K562 (cell line): ENCODE measurements around the gene ZNF384. TPM values are rescaled to one million over a fixed set of nuclear protein-coding genes. Genes with fewer than 3 reads are reported as not detected.

Source experiments
- ATAC-seq: fragments of 200-7000 bp; cut with Tn5 transposase; 3 replicates; pipeline ENCODE4 v1.9.1; 2020; ENCODE audit warnings: moderate library complexity
- BruUV-seq: library from RNA; stranded (reverse); fragments of 400-500 nt; replicated peaks from 2 replicates; lab custom pipeline; 2021; lab: Mats Ljungman, UMichigan
- CTCF ChIA-PET: fragments of 300-600 bp; formaldehyde crosslinking; extraction: SDS; loops from one replicate; lab custom pipeline; 2021; ENCODE audit warnings: low intra/inter-chr PET ratio; lab: Yijun Ruan, JAX
- POLR2A ChIA-PET: fragments of 300-600, 350-650 bp; sonication (Branson Sonifier 250); formaldehyde crosslinking; extraction: SDS; loops from one replicate; lab custom pipeline; 2021; ENCODE audit warnings: antibody characterized with exemption, inconsistent platforms; lab: Yijun Ruan, JAX
- DNase-seq, 4 experiments: peaks; one replicate each; pipeline versions ENCODE4 v3.0.0 to v3.0.0-alpha.2; 2011 to 2018; ENCODE audit warnings: low spot score in 3 of 4, mixed read lengths in 3 of 4; ENCODE audit errors: extremely low read depth in 1 of 4
- FAIRE-seq: peaks from 2 replicates; lab custom pipeline; 2011; peaks lifted over from hg19 to GRCh38; lab: Jason Lieb, UNC
- H2AFZ ChIP-seq: 2 replicates; pipeline ENCODE4 v1.6.0; 2011; ENCODE audit warnings: low read depth, low read length, control low read depth, inconsistent platforms
- H3K27ac ChIP-seq: fragments of 200-600 bp; 3 replicates; pipeline ENCODE4 v1.8.0; 2011; ENCODE audit warnings: low read depth, mild to moderate bottlenecking, control low read depth, inconsistent platforms, low read length, moderate library complexity, mixed read lengths; ENCODE audit errors: extremely low read depth
- H3K27me3 ChIP-seq, 2 experiments: fragments of 300-600 bp in 1 of 2; 2 replicates in 1 of 2; 3 replicates in 1 of 2; pipeline versions ENCODE4 v1.6.0 to v1.8.0; 2011; ENCODE audit warnings: inconsistent platforms in 2 of 2, low read length in 2 of 2, mild to moderate bottlenecking in 1 of 2, mixed read lengths in 1 of 2, moderate library complexity in 1 of 2; ENCODE audit not compliant: control insufficient read depth in 2 of 2, insufficient read depth in 2 of 2
- H3K36me3 ChIP-seq: fragments of 300-600 bp; 3 replicates; pipeline ENCODE4 v1.8.0; 2011; ENCODE audit warnings: mild to moderate bottlenecking, low read length, inconsistent platforms; ENCODE audit not compliant: control insufficient read depth, insufficient read depth
- H3K4me1 ChIP-seq, 2 experiments: fragments of 200-600 bp in 1 of 2; replicated peaks in 1 of 2; 2 replicates in 1 of 2; 3 replicates in 1 of 2; pipeline versions ENCODE4 v1.5.1 to v1.8.0; 2011; ENCODE audit warnings: inconsistent platforms in 2 of 2, low read length in 2 of 2, mild to moderate bottlenecking in 1 of 2, mixed read lengths in 1 of 2, moderate library complexity in 1 of 2; ENCODE audit not compliant: control insufficient read depth in 2 of 2, insufficient read depth in 2 of 2
- H3K4me2 ChIP-seq: 2 replicates; pipeline ENCODE4 v1.6.1; 2011; ENCODE audit warnings: low read length, control low read depth, inconsistent platforms, mixed read lengths; ENCODE audit not compliant: insufficient read depth
- H3K4me3 ChIP-seq: fragments of 200-600 bp; sonication (generic), shearing (Covaris generic); 2 replicates; pipeline ENCODE4 v1.5.1; 2016; ENCODE audit warnings: control low read depth, inconsistent platforms
- H3K79me2 ChIP-seq: fragments of 200-600 bp; 3 replicates; pipeline ENCODE4 v1.8.0; 2011; ENCODE audit warnings: low read length, inconsistent platforms; ENCODE audit not compliant: control insufficient read depth, insufficient read depth
- H3K9ac ChIP-seq, 2 experiments: 2 replicates each; pipeline versions ENCODE4 v1.6.0 to v1.6.1; 2011; ENCODE audit warnings: low read depth in 2 of 2, low read length in 2 of 2, control low read depth in 1 of 2, inconsistent platforms in 1 of 2, mild to moderate bottlenecking in 1 of 2, mixed read lengths in 1 of 2; ENCODE audit not compliant: insufficient read depth in 1 of 2
- H3K9me1 ChIP-seq: one replicate; pipeline ENCODE4 v1.6.0; 2011; ENCODE audit warnings: inconsistent platforms, mild to moderate bottlenecking, low read length, moderate library complexity; ENCODE audit not compliant: control insufficient read depth, insufficient read depth
- H3K9me3 ChIP-seq: replicated peaks from 2 replicates; pipeline ENCODE4 v1.5.1; 2011; ENCODE audit warnings: low read depth, low read length, inconsistent platforms; ENCODE audit not compliant: control insufficient read depth, insufficient read depth
- H4K20me1 ChIP-seq: replicated peaks from 2 replicates; pipeline ENCODE4 v1.6.1; 2011; ENCODE audit warnings: low read length, inconsistent platforms, mixed read lengths; ENCODE audit not compliant: control insufficient read depth, insufficient read depth
- FOXJ2 ChIP-seq: fragments of 200-800 bp; sonication (Bioruptor generic); IDR thresholded peaks from 2 replicates; pipeline ENCODE4 v1.6.1; 2016; ENCODE audit warnings: missing genetic modification characterization, missing compliant biosample characterization
- FUS ChIP-seq: fragments of 200-400 bp; formaldehyde crosslinking; optimal IDR thresholded peaks from 2 replicates; pipeline ENCODE3; 2017; ENCODE audit warnings: low read depth, low read length
- PCBP1 ChIP-seq: fragments of 200-400 bp; formaldehyde crosslinking; IDR thresholded peaks from 2 replicates; pipeline ENCODE4 v1.6.1; 2018; ENCODE audit warnings: mild to moderate bottlenecking, low read depth, low read length; ENCODE audit not compliant: poor library complexity, severe bottlenecking
- RFX7 ChIP-seq: fragments of 250-450 bp; sonication (Bioruptor Pico); IDR thresholded peaks from 2 replicates; pipeline ENCODE4 v1.5.1; 2021; ENCODE audit warnings: mild to moderate bottlenecking
- TCF15 ChIP-seq: fragments of 250-450 bp; sonication (Bioruptor Pico); IDR thresholded peaks from 2 replicates; pipeline ENCODE4 v1.8.0; 2022; ENCODE audit warnings: moderate library complexity, mild to moderate bottlenecking, inconsistent platforms
- ZNF407 ChIP-seq: fragments of 450-650 bp; IDR thresholded peaks from 2 replicates; pipeline ENCODE4 v1.6.1; 2016; ENCODE audit warnings: low read depth
- ZNF717 ChIP-seq: fragments of 250-450 bp; sonication (Bioruptor Pico); IDR thresholded peaks from 2 replicates; pipeline ENCODE4 v1.5.0; 2021
- WGBS: fragments of 100-300 bp; shearing (Covaris generic); methylation state at CpG from one replicate; pipeline ENCODE4 v1.1.6; 2016; ENCODE audit warnings: low coverage, mixed read lengths; ENCODE audit not compliant: insufficient coverage; ENCODE audit errors: missing lambda C conversion rate; 5-methylcytosine and 5-hydroxymethylcytosine counted together
- in situ Hi-C: fragments of 300-500 bp; cut with MboI; formaldehyde crosslinking; loops from 4 replicates; pipeline ENCODE4 v1.15.0; 2018; ENCODE audit warnings: inconsistent platforms, mixed read lengths
- intact Hi-C: fragments of 100-400 bp; cut with micrococcal nuclease; formaldehyde crosslinking; loops from 2 replicates; pipeline ENCODE4 v1.14.2; 2022
- polyA plus RNA-seq, 8 experiments: library from polyadenylated mRNA; depleted of rRNA in 4 of 8; stranded (reverse) in 5 of 8; unstranded in 3 of 8; fragments of >200 nt; fragmentation: Nextera tagmentation in 2 of 8; fragmentation: Illumina TruSeq in 1 of 8; extraction: Ambion mirVana in 2 of 8; extraction: Trizol in 1 of 8; gene quantifications; 2 replicates each; pipeline versions ENCODE4 v1.2.1 to v1.2.3, GENCODE V29; 2011 to 2014; ENCODE audit warnings: inconsistent platforms in 1 of 8, missing spikeins in 1 of 8
- total RNA-seq, 7 experiments: library from RNA; depleted of rRNA in 6 of 7; stranded (reverse); fragments of >200 nt in 6 of 7; fragmentation: Illumina TruSeq in 2 of 7; extraction: Trizol in 2 of 7; gene quantifications; 2 replicates each; pipeline versions ENCODE4 v1.2.1 to v1.2.3, GENCODE V29; 2011 to 2021; ENCODE audit warnings: low replicate concordance in 1 of 7
- TF ChIP-seq, protein P1 (sequence below): fragments of 250-450 bp; sonication (Bioruptor Pico); IDR thresholded peaks from 2 replicates; pipeline ENCODE4 v1.8.0; 2022; ENCODE audit warnings: moderate library complexity, mild to moderate bottlenecking, inconsistent platforms
- TF ChIP-seq, protein P2 (sequence below): fragments of 450-650 bp; formaldehyde crosslinking; IDR thresholded peaks from 2 replicates; pipeline ENCODE4 v1.4.0; 2020; ENCODE audit warnings: mild to moderate bottlenecking, moderate library complexity

The ZNF384 gene
- total and polyA plus RNA-seq, 9 of the 15 experiments (the other 6 are each of a cell fraction or from before 2014, with no cell fraction given) = 0.36 to 64.8 (median 21.3) TPM

DNA sequence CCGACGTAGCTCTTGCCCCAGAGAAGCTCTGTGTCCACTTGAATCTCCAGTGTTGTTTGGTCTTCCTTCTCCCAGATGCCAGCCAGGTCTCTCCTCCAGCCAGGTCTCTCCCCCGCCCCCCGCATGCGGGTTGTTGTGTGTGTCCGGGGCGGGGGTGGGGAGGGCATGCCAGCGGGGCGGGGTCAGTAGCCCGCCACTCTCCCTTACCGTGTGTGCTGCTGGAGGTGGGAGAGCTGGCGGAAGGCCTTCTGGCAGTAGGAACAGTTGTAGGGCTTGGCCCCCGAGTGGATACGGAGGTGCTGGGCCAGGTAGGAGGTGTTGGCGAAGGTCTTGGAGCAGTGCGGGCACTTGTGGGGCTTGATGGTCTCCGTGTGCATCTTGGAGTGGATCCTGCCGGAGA lies 17.0 kb downstream of the ZNF384 start:
- in situ Hi-C loops = no loop called here
- no TSS peak for BruUV-seq
- Histone ChIP-seq H3K9me3 (no peaks in the 10 kb centered on the region), H3K36me3 (peaks cover 98% of the 10 kb centered on the region), H3K9ac (0 out of 4 replicates have a peak overlapping the region, but pooled peaks of 1 of the 2 experiments have one; percentile 45), H3K4me1 (no peaks in the 10 kb centered on the region), H3K4me3 (no peak overlapping the region), H2AFZ (no peak overlapping the region), H3K27me3 (no peaks in the 10 kb centered on the region), H3K79me2 (no peaks in the 10 kb centered on the region; the same call in 2 of the 3 replicates), H3K27ac (no peak overlapping the region), H3K9me1 (no peaks in the 10 kb centered on the region)
- no peak for FAIRE-seq
- intact Hi-C loops = no loop called here
- CTCF ChIA-PET = no interaction called here
- WGBS = 100% methylated on average over 1 of the region's 18 CpGs
- TF ChIP-seq FOXJ2 (tag) = no peak
- TF ChIP-seq ZNF717 (CRISPR knock-in tag) = no peak
- TF ChIP-seq, protein P1, sequence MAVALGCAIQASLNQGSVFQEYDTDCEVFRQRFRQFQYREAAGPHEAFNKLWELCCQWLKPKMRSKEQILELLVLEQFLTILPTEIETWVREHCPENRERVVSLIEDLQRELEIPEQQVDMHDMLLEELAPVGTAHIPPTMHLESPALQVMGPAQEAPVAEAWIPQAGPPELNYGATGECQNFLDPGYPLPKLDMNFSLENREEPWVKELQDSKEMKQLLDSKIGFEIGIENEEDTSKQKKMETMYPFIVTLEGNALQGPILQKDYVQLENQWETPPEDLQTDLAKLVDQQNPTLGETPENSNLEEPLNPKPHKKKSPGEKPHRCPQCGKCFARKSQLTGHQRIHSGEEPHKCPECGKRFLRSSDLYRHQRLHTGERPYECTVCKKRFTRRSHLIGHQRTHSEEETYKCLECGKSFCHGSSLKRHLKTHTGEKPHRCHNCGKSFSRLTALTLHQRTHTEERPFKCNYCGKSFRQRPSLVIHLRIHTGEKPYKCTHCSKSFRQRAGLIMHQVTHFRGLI = no peak
- no peak for TF ChIP-seq TCF15 (CRISPR knock-in tag)
- TF ChIP-seq, protein P2, sequence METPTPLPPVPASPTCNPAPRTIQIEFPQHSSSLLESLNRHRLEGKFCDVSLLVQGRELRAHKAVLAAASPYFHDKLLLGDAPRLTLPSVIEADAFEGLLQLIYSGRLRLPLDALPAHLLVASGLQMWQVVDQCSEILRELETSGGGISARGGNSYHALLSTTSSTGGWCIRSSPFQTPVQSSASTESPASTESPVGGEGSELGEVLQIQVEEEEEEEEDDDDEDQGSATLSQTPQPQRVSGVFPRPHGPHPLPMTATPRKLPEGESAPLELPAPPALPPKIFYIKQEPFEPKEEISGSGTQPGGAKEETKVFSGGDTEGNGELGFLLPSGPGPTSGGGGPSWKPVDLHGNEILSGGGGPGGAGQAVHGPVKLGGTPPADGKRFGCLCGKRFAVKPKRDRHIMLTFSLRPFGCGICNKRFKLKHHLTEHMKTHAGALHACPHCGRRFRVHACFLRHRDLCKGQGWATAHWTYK (CRISPR knock-in tag) = no peak
- no peak for TF ChIP-seq FUS
- no peak for TF ChIP-seq PCBP1
- TF ChIP-seq RFX7 (CRISPR knock-in tag) = no peak
- no peak for TF ChIP-seq ZNF407
- TF ChIP-seq, all 486 proteins: peak for 0
- Histone ChIP-seq H4K20me1 (no peaks in the 10 kb centered on the region), H3K4me2 (no peak overlapping the region)
- DNase-seq (no peak), ATAC-seq (no peak)
- POLR2A ChIA-PET = interaction anchor here (0.6 kb wide), 2 partner anchors 41 to 118 kb away, joined by 3 to 4 read pairs; no protein-coding TSS in a partner anchor
